Activated naive CD8-positive, alpha-beta T cell treated with anti-CD3 and anti-CD28 coated beads, Interleukin-2, amount 50 U/mL, for 16 hours (primary cell): ENCODE data around the gene C12orf42.
"Not testable (repeated sequence)": the region's sequence is repeated elsewhere in the genome, so short reads cannot be mapped to it uniquely, and the experiment has no call there.

Source experiments
- DNase-seq: peaks from one replicate; pipeline ENCODE4 v3.0.0-alpha.2; 2020; ENCODE audit warnings: low read depth, low spot score

C12orf42 gene

DNA sequence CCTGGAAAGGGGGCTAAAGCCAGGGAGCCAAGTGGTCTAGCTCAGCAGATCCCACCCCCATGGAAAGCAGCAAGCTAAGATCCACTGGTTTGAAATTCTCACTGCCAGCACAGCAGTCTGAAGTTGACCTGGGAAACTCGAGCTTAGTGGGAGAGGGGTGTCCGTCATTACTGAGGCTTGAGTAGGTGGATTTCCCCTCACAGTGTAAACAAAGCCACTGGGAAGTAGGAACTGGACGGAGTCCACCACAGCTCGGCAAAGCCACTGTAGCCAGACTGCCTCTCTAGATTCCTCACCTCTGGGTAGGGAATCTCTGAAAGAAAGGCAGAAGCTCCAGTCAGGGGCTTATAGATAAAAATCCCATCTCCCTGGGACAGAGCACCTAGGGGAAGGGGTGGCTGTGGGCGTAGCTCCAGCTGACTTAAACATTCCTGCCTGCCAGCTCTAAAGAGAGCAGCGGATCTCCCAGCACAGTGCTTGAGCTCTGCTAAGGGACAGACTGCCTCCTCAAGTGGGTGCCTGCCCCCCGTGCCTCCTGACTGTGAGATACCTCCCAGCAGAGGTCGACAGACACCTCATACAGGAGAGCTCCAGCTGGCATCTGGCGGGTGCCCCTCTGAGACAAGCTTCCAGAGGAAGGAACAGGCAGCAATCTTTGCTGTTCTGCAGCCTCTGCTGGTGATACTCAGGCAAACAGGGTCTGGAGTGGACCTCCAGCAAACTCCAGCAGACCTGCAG, 70.8 kb downstream of the C12orf42 start:
- DNase-seq = not testable (repeated sequence)

DNA sequence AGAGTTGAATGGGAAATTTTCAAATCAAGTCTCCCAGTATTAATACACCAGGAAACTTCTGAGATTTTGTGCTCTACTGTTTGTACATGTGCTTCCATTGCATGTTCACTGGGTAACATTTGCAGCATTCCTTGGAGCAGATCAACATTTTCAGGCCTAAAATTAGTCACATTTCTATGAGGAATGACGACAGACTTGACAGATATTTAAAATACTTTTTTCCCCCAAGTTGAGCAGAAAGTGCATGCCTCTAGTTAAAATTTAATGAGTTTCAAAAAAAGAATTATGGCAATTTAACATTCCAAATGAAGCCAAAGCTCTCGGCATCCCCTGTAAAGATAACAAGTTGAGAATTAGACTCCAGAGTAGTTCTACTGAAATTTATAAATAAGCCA, 72.3 kb downstream of the C12orf42 start:
- no peak for DNase-seq

DNA sequence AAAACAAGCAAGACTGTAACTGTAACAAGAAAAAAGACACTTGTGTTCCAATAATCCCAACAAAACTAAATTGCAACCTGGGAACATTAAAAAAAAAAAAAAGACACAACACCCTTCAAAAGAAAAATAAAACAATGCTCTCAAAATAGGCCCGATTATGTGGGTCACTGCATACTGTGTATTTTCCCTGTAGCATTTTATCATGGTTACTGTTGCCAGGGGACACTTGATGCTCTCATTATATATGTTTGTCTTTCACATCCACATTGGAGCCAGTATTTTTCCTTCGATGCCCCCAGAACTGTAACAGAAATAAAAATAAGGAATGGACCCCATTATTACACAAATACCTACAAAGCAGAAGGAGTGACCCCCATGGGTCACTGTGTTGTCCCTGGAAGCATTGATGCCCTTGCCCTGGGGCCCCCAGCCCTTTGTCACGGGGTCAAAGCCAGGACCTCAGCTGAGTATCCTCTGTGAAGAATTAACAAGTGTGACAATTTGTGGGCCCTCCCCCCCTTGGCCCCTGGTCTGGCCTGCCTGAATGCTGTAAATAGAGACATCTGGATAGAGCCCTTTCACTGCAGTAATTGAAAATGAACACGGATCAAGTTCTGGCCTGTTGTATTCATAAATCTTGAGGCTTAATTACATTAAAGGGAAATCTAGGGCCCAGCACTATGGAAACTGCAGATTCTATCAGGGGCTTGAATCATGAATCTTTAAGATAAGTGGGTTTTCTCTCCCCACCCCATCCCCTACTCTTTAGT, 72.8 kb downstream of the C12orf42 start:
- no peak for DNase-seq

DNA sequence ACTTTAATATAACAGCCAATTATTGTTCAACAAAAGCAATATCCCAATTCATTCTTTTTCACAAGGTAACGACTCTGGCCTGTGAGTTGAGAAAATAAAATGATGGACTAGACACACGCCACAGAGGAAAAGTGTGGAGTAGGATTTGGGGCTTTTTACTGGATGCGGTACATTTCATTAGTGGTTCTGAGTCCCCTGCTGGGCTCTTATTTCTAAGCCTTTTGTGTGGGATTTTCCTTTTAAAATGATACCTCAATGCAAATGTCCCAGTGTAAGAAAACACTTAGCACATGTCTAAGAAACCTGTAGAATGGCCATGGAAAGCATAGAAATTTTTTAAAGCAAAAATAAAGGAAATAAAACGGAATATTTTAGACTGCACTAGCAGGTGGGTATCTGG, 73.4 kb downstream of the C12orf42 start:
- DNase-seq = no peak

DNA sequence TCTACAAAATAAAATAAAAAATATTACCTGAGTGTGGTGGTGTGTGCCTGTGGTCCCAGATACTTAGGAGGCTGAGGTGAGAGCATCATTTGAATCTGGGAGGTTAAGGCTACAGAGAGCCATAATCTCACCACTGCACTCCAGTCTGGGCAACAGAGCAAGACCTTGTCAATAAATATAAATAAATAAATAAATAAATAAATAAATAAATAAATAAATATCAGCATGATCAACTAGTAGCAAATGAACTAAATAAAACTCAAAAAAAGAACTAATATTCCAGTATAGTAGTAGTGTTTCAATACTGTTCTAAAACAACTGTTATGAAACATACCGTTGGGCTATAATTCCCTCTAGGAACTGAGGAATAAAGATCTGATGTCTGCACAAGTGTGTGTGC, 74.4 kb downstream of the C12orf42 start:
- DNase-seq = no peak

DNA sequence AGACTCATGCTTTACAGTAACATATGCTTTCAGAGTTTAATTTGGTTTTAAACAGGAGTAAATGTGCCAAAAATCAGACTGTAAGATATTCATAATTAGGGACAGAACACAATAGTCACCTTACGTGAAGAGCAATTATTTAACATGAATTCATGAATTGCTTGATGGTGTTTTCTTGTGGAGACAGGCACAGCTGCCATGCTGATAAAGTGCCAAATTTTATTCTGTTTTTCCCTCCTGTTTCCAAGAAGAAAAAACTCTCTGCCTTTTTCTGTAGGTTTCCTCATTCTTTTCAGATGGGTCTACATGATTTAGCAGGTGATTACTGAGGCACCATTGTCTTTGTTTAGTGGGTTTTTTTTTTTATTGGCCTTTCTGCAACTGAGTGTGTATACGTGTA, 80.1 kb downstream of the C12orf42 start:
- DNase-seq = no peak

DNA sequence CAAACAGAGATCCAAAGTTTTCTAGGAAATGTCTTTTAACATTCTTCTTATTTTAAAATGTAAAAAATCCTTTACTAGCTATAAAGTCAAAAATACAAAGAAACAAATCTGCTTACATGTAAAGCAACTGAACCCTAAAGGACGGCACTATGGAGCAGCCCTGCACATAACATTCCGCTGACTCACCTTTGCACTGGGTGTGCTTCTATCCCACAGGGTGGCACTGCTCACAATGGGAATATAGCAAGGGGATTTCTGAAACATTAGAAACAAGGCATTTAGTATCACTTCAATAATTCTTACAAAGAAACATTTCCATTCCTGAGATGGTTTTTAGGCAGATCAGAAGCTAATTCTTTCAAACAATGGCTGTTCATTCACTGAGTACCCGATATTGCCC, 94.3 kb downstream of the C12orf42 start:
- no peak for DNase-seq

DNA sequence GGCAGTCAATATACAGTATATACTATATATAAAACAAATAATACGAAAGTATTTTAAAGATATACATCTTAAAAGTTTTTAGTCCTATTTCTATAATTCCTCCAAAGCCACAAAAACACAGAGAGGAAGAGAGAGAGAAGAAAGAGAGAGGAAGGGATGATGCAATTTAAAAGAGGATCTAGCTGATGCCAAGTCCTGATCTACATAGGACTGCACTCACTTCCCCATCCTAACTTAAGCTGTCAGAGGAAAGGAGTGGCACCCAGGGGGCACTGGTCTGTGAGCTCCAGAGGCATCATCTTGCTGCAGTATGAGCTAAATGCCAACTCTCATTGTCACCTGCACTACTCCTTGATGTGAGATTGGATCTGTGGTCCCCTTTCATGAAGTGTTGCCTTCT, 95.8 kb downstream of the C12orf42 start:
- DNase-seq = no peak

DNA sequence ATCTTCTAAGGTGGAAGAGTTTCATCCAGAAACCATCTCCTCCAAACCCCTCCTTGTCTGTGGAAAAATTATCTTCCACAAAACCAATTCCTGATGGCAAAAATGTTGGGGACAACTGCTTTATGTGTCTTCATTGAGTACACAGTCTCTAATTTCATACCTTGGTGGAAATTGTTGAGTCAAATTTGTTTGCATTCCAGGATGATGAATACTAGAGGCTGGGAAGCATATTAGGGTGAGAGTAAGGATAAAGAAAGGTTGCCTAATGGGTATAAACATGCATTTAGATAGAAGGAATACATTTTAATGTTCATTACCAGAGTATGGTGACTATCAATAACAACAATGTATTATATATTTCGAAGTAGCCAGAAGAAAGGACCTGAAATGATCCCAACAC, 98.2 kb downstream of the C12orf42 start:
- no peak for DNase-seq

DNA sequence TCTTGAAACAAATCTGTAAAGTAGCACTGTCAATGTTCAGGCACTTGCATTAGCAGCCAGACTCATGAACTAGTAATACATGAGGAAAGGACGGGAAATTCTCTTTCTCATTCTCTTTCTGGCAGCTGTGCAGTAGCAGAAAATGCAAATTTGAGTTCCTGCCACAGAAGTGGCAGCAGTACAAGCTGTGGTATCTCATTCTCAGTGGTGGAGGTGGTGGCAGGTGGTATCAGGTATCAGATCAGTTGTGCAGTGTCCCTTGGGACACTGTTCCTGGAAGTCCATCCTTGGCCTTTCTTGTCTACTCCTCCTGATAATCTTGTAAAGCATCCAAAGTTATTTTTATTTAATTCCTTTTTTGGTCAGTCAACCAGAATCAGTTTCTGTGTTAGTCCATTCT, 103.0 kb downstream of the C12orf42 start:
- DNase-seq = no peak

DNA sequence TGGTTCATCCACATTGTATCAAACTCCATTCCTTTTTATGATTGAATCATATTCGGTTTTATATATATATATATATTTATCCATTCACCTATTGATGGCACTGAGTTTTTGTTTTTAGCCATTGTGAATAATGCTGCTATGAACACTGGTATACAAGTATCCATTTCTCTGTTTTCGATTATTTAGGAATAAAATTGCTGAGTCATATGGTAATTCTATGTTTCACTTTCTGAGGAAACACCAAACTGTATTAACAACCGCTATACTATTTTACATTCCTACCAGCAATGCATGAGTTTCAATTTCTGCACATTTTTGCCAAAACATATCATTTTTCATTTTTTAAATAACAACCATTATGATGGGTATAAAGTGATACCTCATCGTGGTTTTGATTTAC, 104.7 kb downstream of the C12orf42 start:
- no peak for DNase-seq

DNA sequence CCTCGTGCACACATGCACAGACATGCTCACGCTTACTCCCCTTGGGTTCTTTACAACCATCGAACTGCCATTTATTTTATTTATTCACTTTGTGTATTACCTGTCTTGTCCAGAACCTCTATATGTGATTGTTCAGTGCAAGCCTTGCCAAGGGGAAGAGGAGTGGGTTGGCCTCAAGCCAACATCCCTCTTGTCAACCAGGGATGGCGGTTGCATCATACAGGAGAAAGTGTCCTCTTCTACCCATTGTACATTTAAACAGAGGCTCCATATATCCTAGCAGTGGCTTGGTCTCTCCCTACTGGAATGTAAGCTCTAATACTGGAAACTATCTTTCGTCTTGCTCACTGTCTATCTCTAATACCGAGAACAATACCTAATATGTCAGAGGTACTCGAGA, 108.4 kb downstream of the C12orf42 start:
- DNase-seq = no peak

DNA sequence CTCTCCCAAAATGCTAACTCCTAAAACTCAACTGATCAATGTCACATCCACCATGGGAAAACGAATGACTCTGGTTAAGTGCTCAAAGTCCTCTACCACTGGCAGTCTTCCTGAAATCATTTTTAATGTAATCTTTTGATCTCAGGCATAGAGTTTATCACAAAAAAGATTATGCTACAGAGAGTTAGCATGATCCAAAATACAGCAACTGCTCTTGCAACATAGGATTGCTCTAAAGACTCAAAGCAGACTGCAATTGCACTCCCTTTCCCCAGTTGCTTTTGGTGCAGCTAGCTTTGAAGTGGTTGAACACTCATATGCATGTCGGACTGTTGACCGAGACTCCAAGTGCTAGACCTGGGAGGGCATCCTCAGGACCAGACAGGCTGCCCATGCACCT, 109.3 kb downstream of the C12orf42 start:
- no peak for DNase-seq

DNA sequence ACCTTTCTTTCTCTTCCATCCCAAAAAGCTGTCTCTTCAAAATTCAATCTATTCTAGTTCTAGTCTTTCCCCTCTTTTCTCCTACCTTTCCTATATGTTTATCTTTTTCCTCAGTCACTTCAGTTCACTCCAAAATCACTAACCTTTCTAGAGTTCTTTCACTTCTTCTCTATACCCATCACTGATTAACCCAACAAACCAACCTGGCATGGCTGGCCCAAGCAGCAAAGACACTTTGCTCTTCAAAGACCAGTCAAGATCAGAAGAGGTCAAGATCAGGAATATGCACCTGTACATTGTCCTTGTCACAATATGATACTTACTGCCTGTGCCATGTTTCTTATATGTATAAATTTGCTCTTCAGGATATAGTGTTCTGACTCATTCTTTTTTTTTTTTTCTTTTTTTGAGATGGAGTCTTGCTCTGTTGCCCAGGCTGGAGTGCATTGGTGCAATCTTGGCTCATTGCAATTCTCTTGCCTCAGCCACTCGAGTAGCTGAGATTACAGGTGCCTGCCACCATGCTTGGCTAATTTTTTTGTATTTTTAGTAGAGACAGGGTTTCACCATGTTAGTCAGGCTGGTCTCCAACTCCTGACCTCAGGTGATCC, 112.9 kb downstream of the C12orf42 start:
- DNase-seq = no peak

DNA sequence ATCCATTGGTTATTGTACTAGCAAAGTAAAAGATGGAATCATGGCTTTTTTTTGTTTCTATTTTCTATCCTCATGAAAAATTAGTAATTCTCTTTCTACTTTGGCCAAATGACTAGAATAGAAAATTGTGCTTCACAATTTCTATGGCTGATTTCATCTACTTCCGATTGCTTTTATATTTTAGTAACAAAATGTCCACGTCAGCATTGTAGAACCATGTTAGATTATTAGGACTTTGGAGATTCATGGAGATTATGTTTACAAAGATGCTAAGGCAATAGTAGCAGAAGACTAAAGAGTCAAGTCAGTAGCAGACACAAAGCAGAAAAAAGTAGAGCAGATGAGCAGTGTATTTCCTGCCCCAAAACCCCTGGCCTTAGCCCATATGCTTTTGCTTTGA, 113.6 kb downstream of the C12orf42 start:
- DNase-seq = no peak

DNA sequence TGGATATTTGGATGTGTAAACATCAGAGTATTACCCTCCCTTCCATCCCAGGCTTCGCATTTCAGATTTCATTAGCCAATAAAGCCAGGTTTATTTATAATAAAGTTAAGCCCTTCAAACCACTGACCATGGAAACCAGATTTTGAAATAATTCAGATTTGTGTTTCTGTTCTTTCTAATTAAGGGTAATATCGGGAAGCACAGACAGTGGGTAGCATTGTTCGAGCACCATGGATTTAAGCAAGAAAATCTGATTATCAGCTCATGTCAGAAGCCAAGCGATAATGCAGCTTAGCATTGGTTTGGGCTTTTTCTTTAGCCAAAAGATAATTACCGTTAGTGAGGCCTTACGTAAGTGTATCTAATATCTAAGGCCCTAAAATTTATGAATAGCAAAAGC, 116.1 kb downstream of the C12orf42 start:
- DNase-seq = no peak

DNA sequence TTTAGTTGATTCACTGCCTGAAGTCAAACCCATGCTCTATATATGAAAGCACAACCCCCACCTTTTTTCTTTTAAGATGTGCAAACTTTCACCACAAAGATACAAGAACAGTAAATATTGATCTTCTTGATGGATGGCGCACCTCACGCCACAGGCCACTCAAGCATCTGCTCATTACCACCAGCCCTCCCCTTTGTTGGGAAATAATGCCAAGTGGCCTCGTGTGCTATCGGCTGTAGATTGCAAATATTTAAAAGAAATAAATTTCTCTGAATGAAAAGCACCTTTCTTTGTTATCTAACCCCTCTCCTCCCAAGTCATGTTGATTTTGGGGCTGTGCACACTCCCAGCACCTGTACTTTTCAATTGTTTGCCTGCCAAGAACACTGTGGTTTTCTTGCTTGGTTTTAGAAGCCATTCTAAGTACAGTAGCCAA, 122.7 kb downstream of the C12orf42 start:
- DNase-seq = no peak

DNA sequence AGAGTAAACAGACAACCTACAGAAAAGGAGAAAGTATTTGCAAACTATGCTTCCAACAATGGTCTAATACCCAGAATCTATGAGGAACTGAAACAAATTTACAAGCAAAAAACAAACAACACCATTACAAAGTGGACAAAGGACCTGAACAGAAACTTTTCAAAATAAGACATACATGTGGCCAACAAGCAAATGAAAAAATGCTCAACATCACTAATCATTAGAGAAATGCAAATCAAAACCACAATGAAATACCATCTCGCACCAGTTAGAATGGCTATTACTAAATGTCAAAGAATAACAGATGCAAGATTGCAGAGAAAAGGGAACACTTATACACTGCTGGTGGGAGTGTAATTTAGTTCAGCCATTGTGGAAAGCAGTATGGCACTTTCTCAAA, 125.8 kb downstream of the C12orf42 start:
- no peak for DNase-seq

DNA sequence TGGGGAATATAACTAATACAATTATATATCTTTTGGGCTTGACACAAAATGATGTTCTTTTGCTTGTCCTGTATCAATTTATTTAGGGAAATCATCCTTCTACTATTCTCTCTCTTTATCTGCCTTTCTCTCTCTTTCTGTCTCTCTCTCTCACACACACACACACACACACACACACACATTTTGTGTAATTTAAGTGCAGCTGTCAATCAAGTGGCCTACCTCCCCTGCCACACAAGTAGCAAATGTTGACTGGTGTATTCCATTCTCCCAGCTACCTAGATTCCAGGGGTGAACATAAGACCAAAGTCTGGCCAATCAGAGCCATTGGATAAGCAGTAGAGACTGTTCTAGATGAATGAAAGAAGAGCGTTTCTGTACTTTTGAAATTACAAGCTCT, 127.6 kb downstream of the C12orf42 start:
- no peak for DNase-seq

DNA sequence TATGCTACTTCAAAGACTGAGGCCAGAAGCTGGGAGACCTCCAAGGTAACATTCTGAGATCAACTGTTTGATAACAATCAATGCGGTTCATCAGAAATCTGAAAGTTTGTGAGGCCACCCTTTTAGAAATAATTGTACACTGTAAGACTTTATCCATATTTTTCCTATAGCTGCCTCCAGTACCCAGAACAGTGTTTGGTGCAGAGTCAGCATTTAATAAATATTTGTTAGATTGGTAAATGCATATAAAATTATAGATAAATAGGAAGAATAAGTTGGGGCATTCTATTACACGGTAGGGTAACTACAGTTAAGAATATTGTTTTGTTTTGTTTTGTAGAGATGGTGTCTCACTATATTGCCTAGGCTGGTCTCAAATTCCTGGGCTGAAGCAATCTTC, 141.4 kb downstream of the C12orf42 start:
- DNase-seq = no peak

DNA sequence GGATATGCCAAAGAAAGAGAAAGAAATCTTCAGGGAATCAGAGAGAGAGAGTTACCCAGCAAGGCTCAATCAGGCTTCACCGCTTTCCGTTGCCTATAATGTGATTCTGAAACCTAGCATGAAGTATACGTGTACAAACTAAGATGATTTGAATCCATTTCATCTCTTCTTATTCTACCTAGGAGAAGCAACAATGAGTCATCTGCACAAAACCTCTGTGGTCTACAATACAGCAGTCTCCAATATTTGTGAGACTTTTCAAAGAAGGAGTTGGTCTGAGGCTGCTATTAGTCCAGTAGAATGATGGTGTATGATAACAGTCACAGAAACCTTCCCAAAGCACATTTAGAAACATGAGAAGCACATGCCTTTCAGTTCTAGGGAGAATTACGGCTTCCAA, 141.9 kb downstream of the C12orf42 start:
- no peak for DNase-seq

DNA sequence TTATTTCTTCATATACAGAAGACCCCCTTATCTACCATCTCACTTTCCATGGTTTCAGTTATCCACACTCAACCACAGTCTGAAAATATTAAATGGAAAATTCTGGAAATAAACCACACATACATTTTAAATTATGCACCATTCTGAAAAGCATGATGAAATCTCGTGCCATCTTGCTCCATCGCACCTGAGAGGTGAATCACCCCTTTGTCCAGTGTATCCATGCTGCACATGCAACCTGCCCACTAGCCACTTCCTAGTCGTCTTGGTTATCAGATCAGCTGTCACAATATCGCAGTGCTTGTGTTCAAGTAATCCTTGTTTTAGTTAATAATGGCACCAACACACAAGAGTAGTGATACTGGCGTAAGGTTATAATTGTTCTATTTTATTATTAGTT, 145.7 kb downstream of the C12orf42 start:
- no peak for DNase-seq

DNA sequence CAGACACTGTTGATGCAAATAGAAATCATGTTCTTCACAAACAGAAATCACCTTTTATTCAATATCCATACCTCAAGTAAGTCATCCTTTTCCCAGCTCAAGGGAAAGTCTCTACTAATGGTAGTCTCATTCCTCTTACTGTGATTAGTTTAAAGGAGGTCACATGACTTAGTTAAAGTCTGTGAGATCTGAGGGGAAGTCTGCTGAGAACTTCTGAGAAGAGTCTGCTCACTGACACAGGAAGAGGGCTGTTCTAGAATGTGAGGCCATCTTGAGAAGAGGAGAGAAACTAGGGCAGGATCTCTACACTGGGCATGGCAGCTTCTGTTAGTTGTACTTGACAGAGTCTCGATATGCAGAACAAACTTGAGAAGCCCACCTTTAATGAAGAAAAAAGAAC, 146.8 kb downstream of the C12orf42 start:
- no peak for DNase-seq
